ENCODE results near the gene EPOP.
A peak's percentile ranks its signal among the peaks of the same experiment; 100 is the strongest.

Gene EPOP

GRCh38 chr17:38674749-38675615, at the start of gene EPOP:
TSS of gene EPOP (minus strand) at chr17:38674957. CDS start at chr17:38674495, 462 bp downstream.
- DNase-seq (ENCODE audit: low read depth in 2 of 2): peak; percentile 84 to 91

DNA sequence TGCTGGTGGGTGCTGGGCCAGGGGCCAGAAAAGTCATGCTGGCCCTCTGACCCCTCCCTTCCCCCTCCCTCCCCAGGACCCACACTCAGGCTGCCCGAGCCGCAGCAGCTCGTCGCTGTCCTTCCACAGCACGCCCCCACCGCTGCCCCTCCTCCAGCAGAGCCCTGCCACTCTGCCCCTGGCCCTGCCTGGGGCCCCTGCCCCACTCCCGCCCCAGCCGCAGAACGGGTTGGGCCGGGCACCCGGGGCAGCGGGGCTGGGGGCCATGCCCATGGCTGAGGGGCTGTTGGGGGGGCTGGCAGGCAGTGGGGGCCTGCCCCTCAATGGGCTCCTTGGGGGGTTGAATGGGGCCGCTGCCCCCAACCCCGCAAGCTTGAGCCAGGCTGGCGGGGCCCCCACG, 47.0 kb upstream of the EPOP start:
- DNase-seq (ENCODE audit: low read depth in 2 of 2): no peak

DNA sequence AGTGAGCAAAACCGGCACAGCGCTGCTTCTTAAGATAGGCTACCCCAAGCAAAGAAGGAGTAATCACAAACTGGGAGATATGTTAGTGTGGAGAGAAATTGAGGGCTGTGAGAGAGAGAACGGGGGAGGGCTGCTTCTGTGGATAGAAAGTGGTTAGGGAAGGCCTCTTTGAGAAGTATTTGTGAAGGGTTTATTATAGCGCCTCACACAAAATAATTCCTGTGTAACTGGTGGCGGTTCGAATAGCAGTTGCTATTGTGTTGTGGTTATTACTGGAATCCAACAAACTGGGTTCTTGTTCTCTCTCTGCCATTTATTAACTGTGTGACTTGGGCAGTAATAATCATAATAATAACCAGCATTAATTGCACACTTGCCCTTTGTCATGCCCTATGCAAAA, 46.2 kb upstream of the EPOP start:
- no peak for DNase-seq (ENCODE audit: low read depth in 2 of 2)

- DNase-seq (ENCODE audit: low read depth in 2 of 2): no peak
Measured at GRCh38 chr17:38719943-38720641, 45.3 kb upstream of the EPOP start.

DNA sequence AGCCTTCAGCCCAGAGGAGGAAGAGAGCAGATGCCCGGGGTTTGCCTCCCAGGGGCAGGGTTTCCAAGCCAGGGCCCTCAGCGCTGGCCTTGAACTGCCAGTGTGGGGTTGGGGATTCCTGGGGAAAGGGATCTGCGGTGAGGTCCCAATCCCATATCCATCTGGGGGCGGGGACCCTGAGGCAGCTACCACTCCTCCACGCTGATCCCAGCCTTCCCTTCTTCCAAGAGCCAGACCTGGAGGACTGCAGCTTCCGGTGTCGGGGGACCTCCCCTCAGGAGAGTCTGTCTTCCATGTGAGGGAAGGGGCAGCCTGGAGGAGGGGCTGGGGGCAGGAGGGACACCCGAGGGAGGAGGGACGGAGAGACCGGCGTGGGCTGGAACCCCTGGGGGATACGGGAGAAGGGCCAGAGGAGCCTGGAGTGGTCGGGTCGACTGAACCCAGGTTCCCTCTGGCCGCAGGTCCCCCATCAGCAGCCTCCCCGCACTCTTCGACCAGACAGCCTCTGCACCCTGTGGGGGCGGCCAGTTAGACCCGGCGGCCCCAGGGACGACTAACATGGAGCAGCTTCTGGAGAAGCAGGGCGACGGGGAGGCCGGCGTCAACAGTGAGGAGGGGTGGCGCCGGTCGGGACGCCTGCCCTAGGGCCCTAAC, 44.7 kb upstream of the EPOP start:
- DNase-seq (ENCODE audit: low read depth in 2 of 2): no peak

DNA sequence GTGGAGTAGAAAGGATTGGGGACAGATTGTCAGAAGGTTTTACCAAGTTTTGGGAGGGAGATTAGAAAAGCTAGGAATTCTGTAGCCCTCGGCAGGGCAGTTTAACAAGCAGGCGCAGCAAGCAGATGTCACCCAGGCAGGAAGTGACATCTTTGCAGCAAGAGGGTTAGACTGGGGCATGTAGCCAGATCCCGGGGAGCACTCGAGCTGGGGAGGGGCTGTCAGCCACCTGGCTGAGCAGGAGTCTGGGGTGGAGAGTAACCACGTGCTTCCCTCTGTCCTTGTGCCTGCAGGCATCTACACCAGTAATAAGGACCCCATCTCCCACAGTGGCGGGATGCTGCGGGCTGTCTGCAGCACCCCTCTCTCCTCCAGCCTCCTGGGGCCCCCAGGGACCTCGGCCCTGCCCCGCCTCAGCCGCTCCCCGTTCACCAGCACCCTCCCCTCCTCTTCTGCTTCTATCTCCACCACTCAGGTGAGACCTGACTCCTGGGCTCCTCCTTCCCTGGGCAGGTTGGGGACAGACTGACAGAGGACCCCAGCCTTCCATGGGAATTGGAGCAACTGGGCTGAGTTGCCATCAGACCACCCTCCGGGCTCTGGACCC, 42.5 kb upstream of the EPOP start:
- no peak for DNase-seq (ENCODE audit: low read depth in 2 of 2)

- DNase-seq (ENCODE audit: low read depth in 2 of 2): no peak
Measured at GRCh38 chr17:38716368-38717005, 41.7 kb upstream of the EPOP start.

DNA sequence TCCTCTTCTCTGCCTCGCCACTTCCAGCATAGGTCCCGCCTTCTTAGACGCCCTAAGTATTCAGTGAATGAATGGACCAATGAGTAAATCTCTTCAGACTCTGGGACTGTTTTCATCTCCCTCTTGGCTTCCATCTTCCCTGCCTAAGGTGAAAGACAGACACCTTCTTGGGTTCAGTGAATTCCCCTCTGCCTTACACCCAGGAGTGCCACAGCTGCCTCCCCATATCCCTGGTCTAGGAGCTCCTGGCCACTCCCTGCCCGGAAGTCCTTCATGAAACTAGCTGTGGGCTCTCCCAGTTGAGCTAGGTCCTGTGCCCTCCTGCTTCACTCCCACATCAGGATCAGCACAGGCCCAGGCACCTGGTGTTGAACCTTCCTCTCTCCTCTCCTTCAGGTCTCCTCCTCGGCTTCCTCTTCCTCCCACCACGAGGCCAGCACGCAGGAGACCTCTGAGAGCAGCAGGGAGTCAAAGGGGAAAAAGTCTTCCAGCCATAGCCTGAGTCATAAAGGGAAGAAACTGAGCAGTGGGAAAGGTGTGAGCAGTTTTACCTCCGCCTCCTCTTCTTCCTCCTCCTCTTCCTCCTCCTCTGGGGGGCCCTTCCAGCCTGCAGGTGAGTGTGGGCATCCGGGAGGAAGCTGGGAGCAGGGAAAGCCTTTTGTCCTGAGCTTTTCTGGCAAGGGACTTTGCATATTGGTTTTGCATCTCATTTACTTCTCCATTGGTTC, 40.6 kb upstream of the EPOP start:
- DNase-seq (ENCODE audit: low read depth in 2 of 2): no peak

GRCh38 chr17:38713456-38714075, 38.8 kb upstream of the EPOP start:
- DNase-seq (ENCODE audit: low read depth in 2 of 2): no peak

GRCh38 chr17:38712593-38712992, 37.8 kb upstream of the EPOP start:
- DNase-seq (ENCODE audit: low read depth in 2 of 2): no peak

DNA sequence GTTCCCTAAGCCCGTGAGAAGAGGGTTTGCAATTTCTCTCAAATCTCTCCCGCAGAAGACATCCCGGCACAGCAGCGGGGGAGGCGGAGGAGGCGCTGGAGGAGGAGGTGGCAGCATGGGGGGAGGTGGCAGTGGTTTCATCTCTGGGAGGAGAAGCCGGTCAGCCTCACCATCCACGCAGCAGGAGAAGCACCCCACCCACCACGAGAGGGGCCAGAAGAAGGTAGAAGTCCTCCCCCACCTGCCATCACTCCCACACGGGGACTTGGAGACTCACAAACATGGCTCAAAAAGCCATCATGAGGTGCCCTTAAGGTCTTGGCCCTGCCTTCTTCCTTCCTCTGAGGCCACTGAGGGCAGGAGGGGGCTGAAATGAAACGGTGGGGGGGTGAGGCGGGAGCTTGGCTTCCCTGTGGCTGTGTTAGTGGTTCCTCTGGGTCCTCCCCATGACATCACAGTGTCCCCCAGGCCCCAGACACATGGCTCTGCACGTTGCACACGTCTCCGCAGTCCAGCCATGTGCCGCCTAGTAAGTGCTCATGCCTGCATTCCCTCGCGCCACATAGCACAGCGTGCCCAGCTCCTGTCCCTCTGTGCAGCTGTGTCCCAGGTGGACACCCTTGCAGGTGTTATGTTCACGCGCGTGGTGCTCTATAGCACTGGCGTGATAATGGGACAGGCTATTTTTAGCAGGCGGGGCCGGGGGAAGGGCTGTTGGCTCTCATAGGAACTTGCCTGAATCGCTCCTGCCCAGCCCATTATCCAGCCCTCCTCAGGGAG, 37.2 kb upstream of the EPOP start:
- DNase-seq (ENCODE audit: low read depth in 2 of 2): no peak

DNA sequence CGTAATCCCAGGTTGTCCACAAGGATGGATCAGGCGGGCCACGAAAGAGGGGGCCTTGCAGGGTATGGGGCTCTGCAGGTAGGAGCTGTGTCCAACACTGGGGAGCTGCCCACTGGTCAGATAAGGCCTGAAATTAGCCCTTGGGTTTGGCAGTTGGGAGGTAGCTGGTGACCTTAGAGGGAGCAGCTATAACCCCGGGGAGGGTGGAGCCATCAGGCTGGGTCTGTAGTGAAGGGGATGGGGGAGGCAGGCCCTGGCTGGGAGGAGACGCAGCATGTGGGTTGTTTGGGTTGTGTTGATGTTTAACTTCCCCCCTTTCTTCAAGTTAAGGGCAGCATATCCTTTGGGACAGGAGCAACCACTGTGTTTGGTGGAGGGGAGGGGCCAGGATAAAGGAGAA, 36.2 kb upstream of the EPOP start:
- no peak for DNase-seq (ENCODE audit: low read depth in 2 of 2)

DNA sequence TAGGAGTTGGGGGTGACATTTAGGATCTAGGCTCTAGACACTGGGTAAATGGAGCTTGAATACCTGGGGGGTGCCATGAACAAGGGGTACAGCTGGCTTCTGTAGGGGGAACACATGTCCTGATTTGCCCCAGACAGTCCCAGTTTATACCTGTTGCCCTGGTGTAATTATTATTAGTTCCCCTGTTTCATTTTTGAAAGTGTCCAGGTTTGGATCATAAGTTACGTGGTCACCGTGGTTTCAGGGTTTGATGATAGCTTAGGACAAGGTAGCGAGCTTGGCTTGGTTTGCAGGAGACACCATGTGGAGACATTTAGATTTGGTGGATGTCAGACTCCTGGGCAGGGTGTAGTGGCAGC, 35.8 kb upstream of the EPOP start:
- DNase-seq (ENCODE audit: low read depth in 2 of 2): no peak

- DNase-seq (ENCODE audit: low read depth in 2 of 2): no peak
Measured at GRCh38 chr17:38709864-38710603, 35.3 kb upstream of the EPOP start.

GRCh38 chr17:38709104-38709820, 34.5 kb upstream of the EPOP start:
- DNase-seq (ENCODE audit: low read depth in 2 of 2): no peak

DNA sequence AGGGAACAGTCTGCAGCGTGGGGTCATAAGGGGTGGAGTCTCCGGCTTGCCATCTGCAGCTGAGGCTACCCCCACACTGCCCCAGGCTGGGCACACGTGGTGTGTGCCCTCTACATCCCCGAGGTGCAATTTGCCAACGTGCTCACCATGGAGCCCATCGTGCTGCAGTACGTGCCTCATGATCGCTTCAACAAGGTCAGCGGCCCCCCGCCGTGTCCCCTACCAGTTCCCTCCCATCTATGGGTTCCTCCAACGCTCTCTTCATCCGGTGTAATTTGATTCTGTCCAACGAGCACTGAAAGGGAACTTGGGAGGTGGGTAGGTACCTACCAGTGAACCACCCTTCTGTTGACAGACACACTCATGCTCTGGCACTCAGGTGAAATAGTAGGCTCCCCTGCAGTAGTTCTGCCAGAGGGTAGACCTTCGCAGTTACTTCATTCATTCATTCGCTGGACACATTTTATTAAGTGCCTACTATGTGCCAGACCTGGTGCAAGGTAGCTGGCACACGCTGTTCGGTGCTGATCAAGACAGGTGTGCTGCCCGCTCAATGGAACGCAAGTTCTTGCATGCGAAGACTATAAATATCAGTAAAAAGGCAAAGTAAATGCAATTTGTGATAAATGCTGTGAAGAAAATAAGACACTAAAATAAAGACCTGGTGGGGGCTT, 33.1 kb upstream of the EPOP start:
- no peak for DNase-seq (ENCODE audit: low read depth in 2 of 2)

DNA sequence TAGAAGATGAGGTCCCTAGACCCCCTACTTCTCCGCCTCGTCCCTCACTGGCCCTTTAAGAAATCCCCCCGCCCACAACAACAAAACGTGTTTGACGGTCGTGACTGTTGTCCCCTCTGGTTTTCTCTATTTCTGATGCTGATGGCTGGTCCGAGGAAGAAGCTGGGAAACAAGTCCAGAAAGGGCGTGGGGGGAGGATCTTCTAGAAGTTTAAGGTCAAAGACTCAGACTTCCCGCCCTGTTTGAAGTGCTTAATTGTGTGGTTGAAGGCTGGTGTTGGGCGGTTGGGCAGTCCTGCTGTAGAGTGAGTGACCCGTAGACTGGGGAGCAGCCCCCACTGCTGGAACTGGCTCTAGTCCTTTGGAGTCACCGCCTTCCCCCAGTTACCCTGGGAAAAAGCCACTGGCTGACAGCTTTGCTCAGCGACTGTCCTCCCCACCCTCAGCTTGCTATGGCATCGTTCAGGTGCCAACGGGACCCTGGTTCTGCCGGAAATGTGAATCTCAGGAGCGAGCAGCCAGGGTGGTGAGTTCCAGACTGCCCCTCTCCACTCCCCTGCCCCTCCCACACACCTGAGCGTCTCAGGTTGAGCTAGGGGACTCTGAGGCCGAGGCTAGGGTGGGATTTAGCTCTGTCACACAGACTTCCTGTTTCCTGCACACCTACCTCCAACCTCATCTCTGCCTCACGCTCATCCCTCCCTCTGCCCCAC, 31.9 kb upstream of the EPOP start:
- DNase-seq (ENCODE audit: low read depth in 2 of 2): peak in 1 of 2 donors; percentile 56

Measured in stimulated activated CD8-positive, alpha-beta memory T cell treated with anti-CD3 and anti-CD28 coated beads, Interleukin-7, amount 100 ng/mL, for 4 hours (primary cell).